ENCODE results near the gene CCDC91. TPM values are rescaled to one million over a fixed set of nuclear protein-coding genes. Genes with fewer than 3 reads are reported as not detected.

The CCDC91 gene
- total RNA-seq, 1 experiment from 2014 or later, result 26.9 TPM

GRCh38 chr12:28219827-28220226 is 29.6 kb downstream of the CCDC91 start:
- in situ Hi-C loops (cut with HindIII; ENCODE audit: low pct_unique_long_range_greater_than_20kb, low sequenced_read_pairs) (no loop called here), intact Hi-C loops (cut with micrococcal nuclease; ENCODE audit: unreplicated experiment) (no loop called here)
- Histone ChIP-seq H3K27ac (ENCODE audit: low read length) (no peak overlapping the region), H3K9me3 (ENCODE audit: control insufficient read depth, insufficient read depth, low read depth, low read length) (peaks cover 14% of the 10 kb centered on the region), H3K36me3 (ENCODE audit: control insufficient read depth, insufficient read depth, low read length) (no peaks in the 10 kb centered on the region), H3K27me3 (ENCODE audit: control insufficient read depth, insufficient read depth, low read length) (no peaks in the 10 kb centered on the region), H3K4me3 (ENCODE audit: low read depth in 2 of 2, low read length in 2 of 2) (no peak overlapping the region), H3K4me1 (ENCODE audit: control insufficient read depth, insufficient read depth, low read length) (no peaks in the 10 kb centered on the region)
- TF ChIP-seq, protein P1, sequence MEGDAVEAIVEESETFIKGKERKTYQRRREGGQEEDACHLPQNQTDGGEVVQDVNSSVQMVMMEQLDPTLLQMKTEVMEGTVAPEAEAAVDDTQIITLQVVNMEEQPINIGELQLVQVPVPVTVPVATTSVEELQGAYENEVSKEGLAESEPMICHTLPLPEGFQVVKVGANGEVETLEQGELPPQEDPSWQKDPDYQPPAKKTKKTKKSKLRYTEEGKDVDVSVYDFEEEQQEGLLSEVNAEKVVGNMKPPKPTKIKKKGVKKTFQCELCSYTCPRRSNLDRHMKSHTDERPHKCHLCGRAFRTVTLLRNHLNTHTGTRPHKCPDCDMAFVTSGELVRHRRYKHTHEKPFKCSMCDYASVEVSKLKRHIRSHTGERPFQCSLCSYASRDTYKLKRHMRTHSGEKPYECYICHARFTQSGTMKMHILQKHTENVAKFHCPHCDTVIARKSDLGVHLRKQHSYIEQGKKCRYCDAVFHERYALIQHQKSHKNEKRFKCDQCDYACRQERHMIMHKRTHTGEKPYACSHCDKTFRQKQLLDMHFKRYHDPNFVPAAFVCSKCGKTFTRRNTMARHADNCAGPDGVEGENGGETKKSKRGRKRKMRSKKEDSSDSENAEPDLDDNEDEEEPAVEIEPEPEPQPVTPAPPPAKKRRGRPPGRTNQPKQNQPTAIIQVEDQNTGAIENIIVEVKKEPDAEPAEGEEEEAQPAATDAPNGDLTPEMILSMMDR (IDR thresholded peaks at IDR 0.05), result no peak
- TF ChIP-seq TCF7L2 (IDR thresholded peaks at IDR 0.05; ENCODE audit: low read depth, low read length) (no peak), POLR2AphosphoS5 (IDR thresholded peaks at IDR 0.05; ENCODE audit: low read depth, low read length) (no peak), SIN3A (IDR thresholded peaks at IDR 0.05; ENCODE audit: borderline replicate concordance, insufficient read depth, low read depth, low read length) (no peak)
- TF ChIP-seq, protein P2, sequence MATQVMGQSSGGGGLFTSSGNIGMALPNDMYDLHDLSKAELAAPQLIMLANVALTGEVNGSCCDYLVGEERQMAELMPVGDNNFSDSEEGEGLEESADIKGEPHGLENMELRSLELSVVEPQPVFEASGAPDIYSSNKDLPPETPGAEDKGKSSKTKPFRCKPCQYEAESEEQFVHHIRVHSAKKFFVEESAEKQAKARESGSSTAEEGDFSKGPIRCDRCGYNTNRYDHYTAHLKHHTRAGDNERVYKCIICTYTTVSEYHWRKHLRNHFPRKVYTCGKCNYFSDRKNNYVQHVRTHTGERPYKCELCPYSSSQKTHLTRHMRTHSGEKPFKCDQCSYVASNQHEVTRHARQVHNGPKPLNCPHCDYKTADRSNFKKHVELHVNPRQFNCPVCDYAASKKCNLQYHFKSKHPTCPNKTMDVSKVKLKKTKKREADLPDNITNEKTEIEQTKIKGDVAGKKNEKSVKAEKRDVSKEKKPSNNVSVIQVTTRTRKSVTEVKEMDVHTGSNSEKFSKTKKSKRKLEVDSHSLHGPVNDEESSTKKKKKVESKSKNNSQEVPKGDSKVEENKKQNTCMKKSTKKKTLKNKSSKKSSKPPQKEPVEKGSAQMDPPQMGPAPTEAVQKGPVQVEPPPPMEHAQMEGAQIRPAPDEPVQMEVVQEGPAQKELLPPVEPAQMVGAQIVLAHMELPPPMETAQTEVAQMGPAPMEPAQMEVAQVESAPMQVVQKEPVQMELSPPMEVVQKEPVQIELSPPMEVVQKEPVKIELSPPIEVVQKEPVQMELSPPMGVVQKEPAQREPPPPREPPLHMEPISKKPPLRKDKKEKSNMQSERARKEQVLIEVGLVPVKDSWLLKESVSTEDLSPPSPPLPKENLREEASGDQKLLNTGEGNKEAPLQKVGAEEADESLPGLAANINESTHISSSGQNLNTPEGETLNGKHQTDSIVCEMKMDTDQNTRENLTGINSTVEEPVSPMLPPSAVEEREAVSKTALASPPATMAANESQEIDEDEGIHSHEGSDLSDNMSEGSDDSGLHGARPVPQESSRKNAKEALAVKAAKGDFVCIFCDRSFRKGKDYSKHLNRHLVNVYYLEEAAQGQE (IDR thresholded peaks at IDR 0.05; ENCODE audit: insufficient read depth in 1 of 2, low read depth in 2 of 2, low read length in 1 of 2), result no peak
- ChIA-PET CTCF (no interaction called here), POLR2A (no interaction called here)
- ATAC-seq (no peak), DNase-seq (ENCODE audit: low read depth, low spot score) (no peak)
- no TSS peak for BruUV-seq (replicated peaks)

- no peak overlapping the region for H3K27ac ChIP-seq (ENCODE audit: low read length)
- intact Hi-C loops (cut with micrococcal nuclease; ENCODE audit: unreplicated experiment), result no loop called here
- no peaks in the 10 kb centered on the region for H3K27me3 ChIP-seq (ENCODE audit: control insufficient read depth, insufficient read depth, low read length)
- H3K4me3 ChIP-seq (ENCODE audit: low read depth in 2 of 2, low read length in 2 of 2), result no peak overlapping the region
- no TSS peak for BruUV-seq (replicated peaks)
- no peak for ATAC-seq
- no peak for DNase-seq (ENCODE audit: low read depth, low spot score)
- in situ Hi-C loops (cut with HindIII; ENCODE audit: low pct_unique_long_range_greater_than_20kb, low sequenced_read_pairs), result no loop called here
- TF ChIP-seq, protein P2 (IDR thresholded peaks at IDR 0.05; ENCODE audit: insufficient read depth in 1 of 2, low read depth in 2 of 2, low read length in 1 of 2), result no peak
- TF ChIP-seq SIN3A (IDR thresholded peaks at IDR 0.05; ENCODE audit: borderline replicate concordance, insufficient read depth, low read depth, low read length) (no peak), POLR2AphosphoS5 (IDR thresholded peaks at IDR 0.05; ENCODE audit: low read depth, low read length) (no peak), TCF7L2 (IDR thresholded peaks at IDR 0.05; ENCODE audit: low read depth, low read length) (no peak)
- TF ChIP-seq, protein P1 (IDR thresholded peaks at IDR 0.05), result no peak
- ChIA-PET POLR2A (no interaction called here), CTCF (interaction anchor here (0.5 to 0.6 kb wide), 2 partner anchors 11 to 138 kb away, joined by 3 read pairs; no protein-coding TSS in a partner anchor)
- no peaks in the 10 kb centered on the region for H3K36me3 ChIP-seq (ENCODE audit: control insufficient read depth, insufficient read depth, low read length)
- H3K9me3 ChIP-seq (ENCODE audit: control insufficient read depth, insufficient read depth, low read depth, low read length), result peaks cover 14% of the 10 kb centered on the region
- H3K4me1 ChIP-seq (ENCODE audit: control insufficient read depth, insufficient read depth, low read length), result no peaks in the 10 kb centered on the region
These were observed 31.9 kb downstream of the CCDC91 start for GRCh38 chr12:28222081-28222700.
